Right lobe of liver (tissue), 4 donors: ENCODE results near the gene STAT5B.

ENCODE experiments used
- POLR2A ChIP-seq: fragments of 450-650 bp; IDR thresholded peaks from one replicate; pipeline ENCODE4 v1.6.1; 2017; ENCODE audit warnings: antibody characterized with exemption, mild to moderate bottlenecking
- TF ChIP-seq, protein P1 (sequence below), 4 donors: fragments of 200-600 bp in 3 of 4; fragments of 450-650 bp in 1 of 4; IDR thresholded peaks; one replicate each; pipeline versions ENCODE4 v1.5.1 to v1.8.0; 2016 to 2022; ENCODE audit warnings: antibody characterized with exemption in 4 of 4, mild to moderate bottlenecking in 2 of 4
- donor health status: DM: no; HTN: no; CAD: no.
- donor health status: DM: no; HTN: no; CAD: no.
- donor health status: DM: no; HTN: yes; CAD: no.

DNA sequence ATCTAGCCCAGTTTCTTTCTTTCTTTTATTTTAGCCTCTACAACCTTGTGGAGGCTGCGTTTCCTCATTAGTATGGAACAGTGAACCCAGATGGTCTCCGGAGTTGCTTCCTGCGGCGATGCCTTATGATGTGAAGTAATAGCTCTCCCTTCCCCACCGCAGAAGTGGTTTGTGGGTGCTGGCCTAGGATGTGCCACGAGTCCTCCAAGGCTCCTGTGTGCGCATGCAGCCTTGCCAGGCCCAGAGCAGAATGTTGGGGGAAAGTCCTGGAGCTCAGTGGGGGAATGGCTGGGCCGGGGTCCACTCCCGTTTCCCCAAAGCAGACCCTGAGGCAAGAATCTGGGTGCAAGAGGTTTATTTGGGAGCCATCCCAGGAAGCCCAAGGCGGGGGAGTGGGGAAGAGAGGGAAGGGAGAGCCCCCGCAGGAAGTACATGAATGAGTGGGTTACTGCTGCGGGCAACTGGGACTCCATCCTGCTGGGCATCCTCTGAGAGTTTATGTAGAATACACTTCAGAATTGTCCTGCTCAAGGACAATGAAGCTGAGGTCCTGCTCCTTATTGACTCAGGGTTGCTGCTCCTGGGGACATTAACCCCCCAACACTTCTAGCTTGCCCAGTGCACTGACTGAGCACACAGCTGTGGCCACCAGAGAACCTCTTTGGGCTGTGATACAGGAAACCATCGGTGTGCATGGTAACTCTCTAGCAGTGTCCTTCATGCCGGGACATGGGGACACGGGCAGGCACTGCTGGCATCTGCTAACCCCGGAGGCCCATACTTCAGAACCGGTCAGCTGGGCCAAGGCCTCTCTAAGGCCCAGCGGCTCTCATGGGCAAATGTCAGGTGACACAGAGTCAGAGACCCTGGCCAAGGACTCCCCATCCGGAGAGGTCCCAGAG, 87.2 kb downstream of the STAT5B start:
- TF ChIP-seq POLR2A, result no peak
- TF ChIP-seq, protein P1, sequence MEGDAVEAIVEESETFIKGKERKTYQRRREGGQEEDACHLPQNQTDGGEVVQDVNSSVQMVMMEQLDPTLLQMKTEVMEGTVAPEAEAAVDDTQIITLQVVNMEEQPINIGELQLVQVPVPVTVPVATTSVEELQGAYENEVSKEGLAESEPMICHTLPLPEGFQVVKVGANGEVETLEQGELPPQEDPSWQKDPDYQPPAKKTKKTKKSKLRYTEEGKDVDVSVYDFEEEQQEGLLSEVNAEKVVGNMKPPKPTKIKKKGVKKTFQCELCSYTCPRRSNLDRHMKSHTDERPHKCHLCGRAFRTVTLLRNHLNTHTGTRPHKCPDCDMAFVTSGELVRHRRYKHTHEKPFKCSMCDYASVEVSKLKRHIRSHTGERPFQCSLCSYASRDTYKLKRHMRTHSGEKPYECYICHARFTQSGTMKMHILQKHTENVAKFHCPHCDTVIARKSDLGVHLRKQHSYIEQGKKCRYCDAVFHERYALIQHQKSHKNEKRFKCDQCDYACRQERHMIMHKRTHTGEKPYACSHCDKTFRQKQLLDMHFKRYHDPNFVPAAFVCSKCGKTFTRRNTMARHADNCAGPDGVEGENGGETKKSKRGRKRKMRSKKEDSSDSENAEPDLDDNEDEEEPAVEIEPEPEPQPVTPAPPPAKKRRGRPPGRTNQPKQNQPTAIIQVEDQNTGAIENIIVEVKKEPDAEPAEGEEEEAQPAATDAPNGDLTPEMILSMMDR (IDR thresholded peaks at IDR 0.05), result no peak
